ENCODE results near the gene DPP6.
A peak's percentile ranks its signal among the peaks of the same experiment; 100 is the strongest.

The DPP6 gene

GRCh38 chr7:154699417-154699816, 647.2 kb downstream of the DPP6 start:
- DNase-seq (ENCODE audit: low spot score) = peak; percentile 52

GRCh38 chr7:154709840-154710520, 657.8 kb downstream of the DPP6 start:
- no peak for DNase-seq (ENCODE audit: low spot score)

DNA sequence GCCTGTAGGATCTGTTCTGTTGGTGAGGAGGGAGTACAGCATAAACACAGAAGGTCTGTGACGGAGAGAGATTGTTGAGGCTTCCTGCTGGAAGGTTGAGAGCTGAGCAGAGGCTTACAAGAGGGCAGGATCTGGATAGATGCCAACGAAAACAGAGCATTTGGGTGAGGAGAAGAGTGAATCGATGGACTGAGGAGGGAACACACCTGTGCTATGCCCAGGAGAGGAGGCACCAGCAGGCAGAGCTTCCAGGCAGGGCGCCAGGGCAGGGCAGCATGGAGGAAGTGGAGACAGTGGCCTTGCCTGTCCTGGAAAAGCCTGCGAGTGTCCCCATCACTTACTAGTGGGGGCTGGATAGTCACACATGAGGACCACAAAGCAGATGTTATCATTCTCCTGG, 667.8 kb downstream of the DPP6 start:
- no peak for DNase-seq (ENCODE audit: low spot score)

DNA sequence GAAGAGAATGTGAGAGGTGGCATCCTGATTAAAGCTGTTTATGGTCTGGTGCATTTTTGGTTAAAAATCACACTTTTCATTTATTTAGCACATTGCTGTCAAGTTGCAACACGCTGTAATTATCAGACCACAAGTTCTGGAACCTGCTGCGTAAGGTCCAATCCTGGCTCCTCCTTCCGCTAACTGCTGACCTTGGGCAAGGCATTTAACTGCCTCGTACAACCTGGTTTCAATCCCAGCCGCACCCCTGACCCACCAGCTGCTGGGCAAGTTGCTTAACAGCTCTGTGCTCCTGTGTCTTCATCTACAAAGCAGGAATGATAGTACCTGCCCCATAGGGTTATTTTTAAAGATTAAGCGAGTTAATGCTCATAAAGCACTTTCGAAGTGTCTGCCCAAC, 668.9 kb downstream of the DPP6 start:
- DNase-seq (ENCODE audit: low spot score) = no peak

DNA sequence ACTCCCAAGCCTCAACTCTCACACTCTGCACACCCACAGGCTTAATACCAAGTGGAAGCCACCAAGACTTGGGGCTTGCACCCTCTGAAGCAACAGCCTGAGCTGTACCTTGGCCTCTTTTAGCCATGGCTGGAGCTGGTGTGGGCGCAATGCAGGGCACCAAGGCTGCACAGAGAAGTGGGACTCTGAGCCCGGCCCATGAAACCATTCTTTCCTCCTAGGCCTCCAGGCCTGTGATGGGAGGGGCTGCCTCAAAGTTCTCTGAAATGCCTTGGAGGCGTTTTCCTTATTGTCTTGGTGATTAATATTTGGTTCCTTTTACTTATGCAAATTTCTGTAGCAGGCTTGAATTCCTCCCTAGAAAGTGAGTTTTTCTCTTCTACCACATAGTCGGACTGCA, 674.2 kb downstream of the DPP6 start:
- no peak for DNase-seq (ENCODE audit: low spot score)

- no peak for DNase-seq (ENCODE audit: low spot score)
These were observed 676.9 kb downstream of the DPP6 start for GRCh38 chr7:154729056-154729455.

DNA sequence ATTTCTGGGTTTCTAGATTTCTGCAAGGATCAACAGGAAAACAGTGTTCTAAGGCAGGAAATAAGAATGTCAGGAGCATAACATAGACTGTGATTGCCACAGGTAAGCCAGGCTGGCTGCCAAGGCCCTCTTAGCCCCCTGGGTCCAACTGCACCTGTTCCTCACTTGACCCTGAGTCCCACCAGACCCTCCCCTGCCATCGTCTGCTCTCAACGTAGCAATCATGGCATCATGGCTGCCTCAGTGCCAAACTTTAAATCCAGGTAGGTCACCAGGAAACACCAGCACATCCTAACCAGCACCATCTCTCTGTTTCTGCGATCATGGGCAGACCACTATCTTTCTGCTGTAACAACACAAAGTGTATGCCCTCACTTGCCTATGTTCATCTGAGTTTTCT, 683.6 kb downstream of the DPP6 start:
- no peak for DNase-seq (ENCODE audit: low spot score)

GRCh38 chr7:154736389-154736788, 684.2 kb downstream of the DPP6 start:
- no peak for DNase-seq (ENCODE audit: low spot score)

- no peak for DNase-seq (ENCODE audit: low spot score)
These were observed 686.0 kb downstream of the DPP6 start for GRCh38 chr7:154738216-154738615.

- no peak for DNase-seq (ENCODE audit: low spot score)
These were observed 688.9 kb downstream of the DPP6 start for GRCh38 chr7:154741131-154741530.

DNA sequence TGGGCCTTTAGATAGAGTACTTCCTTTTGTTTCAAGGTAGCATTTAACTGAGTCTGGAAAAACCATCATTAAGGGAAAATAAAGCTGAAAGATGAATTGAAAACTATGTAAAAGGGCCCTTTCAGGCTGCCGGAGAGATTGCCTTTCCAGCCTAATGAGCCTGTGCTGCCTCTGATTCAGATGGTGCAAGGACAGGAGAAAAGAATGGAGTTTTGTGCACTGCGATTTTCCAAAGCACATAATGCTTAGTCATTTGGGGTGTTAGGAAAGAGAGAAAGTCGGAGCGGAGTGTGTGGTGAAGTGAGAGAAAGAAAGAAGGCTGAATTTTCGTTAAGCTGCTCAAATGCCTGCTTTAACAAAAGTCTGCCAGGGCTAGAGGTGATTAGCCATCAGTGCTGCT, 691.0 kb downstream of the DPP6 start:
- no peak for DNase-seq (ENCODE audit: low spot score)

DNA sequence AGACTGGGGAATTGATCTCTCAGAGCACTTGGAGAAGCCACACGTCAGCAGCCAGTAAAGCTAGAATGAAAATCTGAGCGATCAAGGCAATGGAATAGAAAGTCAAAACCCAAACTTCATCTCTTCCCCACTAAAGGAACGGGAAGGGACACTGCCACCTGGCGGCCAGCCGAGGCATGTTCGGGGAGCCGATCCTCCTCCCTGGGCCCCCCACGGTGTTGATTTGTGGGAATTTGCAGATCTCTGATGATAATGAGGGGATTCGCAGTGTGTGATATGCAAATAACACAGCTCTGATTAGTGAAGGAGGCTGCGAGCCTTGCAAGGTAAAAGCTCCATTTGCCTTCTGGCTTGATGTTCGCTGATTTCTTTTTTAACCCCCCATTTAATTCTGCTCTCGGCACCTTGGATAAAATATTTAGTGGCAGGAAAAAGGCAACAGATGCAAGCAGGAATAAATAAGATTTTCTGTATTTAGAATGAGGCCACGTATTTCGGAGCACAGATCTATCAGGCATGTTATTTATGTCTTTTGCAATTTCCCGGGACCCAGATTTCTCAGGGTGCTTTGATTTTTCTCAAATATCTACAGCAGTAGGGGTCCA, 692.2 kb downstream of the DPP6 start:
- peak; percentile 58 for DNase-seq (ENCODE audit: low spot score)

DNA sequence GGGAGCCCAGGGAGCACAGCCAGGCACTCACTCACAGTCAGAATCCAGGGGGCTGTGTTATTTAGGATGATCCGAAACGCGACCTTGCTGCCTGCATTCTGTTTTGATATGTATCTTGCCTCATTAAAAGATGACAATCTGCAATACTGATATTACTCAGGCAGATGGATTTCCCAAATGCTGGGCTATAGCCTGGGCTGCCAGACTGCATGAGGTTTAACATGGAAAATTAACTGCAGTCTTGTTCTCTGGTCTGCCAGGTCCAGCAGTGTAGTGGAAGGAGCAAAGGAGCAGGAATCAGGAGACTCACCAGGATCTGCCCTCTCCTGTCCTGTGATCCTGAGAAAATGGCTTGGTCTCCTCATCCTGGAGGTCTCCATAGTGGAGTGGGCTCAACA, 692.7 kb downstream of the DPP6 start:
- no peak for DNase-seq (ENCODE audit: low spot score)

DNA sequence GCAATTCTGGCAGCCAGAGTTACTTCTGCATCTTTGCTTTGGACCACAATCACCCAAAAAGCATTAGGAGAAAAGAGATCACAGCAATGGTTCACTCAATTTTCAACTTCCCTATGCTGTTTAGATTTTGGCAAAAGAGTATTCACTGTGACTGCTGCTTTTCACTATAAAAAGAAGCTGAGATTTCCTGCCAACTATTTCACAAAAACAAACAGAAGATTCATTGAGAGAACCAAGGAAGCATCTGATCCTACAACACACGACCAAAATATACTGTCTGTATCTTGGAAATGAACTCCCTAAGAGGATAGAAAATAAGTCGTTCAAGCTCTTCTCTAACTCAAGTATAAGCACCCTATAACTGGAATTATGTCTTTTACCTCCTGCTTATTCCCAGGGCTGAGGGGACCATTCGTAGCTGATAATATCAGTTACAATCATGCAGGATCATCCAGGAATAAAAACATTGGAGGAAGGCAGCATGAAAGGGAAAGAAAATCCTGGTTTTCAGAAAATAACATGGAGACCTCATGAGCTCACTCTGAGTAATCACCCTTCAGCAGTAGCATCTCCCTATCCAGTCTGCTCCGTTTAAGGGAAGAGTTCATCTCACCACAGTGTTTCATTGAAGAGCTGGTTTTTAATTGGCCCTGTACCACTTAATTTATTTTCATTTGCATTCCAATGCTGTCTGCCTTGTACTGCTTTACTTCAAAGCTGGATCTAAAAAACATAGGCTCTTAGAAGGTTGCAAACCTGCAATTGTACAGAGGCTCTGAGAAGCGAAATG, 694.6 kb downstream of the DPP6 start:
- peak; percentile 73 for DNase-seq (ENCODE audit: low spot score)

DNA sequence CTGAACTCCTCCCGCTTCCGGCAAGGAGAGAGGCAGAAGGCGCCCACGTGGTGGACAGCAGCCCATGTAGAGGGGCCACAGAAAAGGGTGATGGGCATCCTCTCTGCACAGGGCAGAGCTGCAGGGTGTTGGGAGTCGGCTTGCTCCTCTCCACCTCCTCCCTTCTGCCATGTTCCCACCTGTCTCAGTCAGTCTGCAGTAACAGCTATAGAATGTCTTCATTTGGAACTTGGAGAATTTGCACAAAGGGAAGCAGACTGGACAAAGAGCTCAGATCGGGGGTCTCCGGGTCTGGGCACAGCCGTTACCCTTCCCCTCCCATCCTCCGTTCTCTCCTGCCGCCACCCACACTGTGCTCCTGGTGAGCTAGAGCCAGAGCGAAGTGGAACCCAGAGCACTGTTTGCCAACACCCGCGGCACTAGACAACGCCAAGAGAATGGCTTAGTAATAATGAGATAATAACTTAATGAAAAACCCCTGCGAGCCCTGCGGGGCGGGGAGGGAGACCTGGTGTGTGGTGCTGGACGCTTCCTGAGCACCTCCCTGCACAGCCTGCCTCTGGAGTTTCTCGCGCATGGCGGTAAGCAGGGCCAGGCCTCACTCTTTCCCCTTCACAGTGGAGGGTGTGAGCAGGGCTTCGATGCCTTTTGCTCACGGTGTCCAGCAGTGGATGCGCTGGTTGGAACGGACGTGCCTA, 696.0 kb downstream of the DPP6 start:
- no peak for DNase-seq (ENCODE audit: low spot score)

GRCh38 chr7:154750353-154750801, 698.2 kb downstream of the DPP6 start:
- DNase-seq (ENCODE audit: low spot score) = peak; percentile 39

DNA sequence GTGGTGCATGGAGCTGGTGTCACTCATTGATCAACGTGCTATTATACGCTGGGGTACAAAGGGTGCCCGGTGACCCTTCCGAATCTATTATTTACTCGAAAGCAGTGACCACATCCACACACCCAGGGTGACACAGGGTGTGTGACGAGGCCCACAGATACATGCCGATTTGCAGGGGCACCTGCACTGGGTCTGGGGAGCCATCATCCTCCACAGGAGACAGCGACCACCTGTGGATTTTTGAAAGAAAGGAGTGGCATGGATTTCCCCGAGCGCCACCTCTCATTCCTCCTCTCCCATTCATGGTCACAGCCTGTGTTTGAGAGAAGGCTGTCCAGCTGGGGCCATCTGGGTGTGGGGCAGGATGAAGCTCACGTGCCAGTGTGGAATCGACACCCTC, 701.0 kb downstream of the DPP6 start:
- DNase-seq (ENCODE audit: low spot score) = no peak

DNA sequence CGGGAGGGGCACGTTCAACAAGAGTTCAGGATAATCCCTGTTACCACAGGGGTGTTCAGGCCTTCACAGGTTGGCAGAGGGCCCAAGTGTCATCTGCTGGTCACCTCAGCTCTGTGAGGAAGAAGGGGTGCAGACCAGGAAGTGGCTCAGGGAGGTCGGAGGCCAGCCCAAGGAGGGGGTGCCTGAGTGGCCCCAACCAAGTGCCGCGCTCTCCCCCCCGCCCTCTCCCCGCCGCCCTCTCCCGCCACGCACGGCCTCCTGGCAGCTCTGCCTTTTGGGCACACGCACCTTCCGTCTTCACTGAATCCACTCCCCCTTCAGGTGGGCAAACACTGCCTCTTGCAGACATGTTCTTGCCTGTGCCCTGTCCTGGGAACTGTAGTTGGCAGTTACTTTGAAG, 705.6 kb downstream of the DPP6 start:
- DNase-seq (ENCODE audit: low spot score) = no peak

- no peak for DNase-seq (ENCODE audit: low spot score)
These were observed 707.8 kb downstream of the DPP6 start for GRCh38 chr7:154759989-154760388.

DNA sequence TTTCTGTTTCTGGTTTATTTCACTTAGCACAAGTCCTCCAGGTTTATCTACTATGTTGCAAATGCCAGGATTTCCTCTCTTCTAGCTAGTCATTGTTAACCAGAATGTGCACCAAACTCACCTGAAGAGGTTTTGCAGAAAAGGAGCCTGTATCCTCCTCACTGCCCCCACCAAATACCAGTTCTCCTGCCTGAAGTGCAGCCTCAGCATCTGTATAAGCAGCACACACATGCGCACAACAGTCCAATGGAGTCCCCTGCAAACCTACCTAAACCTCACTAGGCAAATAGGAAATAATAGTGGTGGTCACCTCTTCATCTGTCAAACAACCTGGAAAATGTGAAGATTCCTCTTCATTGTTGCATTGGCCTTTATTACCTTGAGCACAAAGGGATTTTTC, 712.9 kb downstream of the DPP6 start:
- no peak for DNase-seq (ENCODE audit: low spot score)

DNA sequence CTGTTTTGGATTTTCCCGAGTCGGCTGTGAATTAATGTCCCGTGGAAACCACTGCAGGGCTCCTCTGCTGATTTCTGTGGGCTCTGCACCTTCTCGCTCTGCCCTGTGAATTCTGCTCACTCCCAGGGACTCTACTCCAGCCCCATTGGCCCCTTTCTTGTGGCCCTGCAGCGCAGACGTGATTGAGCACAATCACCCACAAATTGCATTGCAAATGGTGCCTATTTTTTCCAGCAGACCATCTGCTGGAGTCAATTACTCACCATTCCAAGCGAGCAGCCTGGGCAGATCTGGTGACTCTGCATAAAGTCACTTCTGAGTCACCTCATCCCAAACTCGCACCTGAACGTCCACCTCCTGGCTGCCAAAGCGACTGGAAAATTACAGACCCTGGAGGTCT, 714.9 kb downstream of the DPP6 start:
- no peak for DNase-seq (ENCODE audit: low spot score)

GRCh38 chr7:154767821-154768415, 715.7 kb downstream of the DPP6 start:
- DNase-seq (ENCODE audit: low spot score) = no peak
